HG03108 (cell line): ENCODE results near the gene SLC4A4.

Source experiments
- ATAC-seq: cut with Tn5 transposase; IDR thresholded peaks from one replicate; pipeline ENCODE4 v1.9.1; 2021; ENCODE audit warnings: moderate library complexity; ENCODE audit not compliant: unreplicated experiment

The SLC4A4 gene

DNA sequence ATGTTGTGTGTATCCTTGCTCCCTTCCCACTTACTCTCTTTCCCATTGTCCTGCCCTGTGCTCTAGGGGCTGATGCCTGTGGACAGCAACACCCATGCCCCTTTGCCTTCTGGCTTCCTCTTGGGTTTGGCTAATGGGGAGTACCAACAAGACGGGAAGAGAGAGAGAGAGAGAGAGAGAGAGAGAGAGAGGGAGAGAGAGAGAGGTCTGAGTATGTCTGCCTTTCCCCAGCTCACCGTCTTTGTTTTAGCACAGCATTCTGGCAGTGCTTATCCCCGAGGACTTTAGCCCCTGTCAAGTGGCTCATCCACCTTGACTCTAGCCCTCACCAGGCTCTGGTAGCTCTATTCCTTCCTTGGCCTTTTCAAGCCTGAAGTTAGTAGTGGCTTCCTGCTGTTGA is 128.0 kb downstream of the SLC4A4 start:
- ATAC-seq = no peak

DNA sequence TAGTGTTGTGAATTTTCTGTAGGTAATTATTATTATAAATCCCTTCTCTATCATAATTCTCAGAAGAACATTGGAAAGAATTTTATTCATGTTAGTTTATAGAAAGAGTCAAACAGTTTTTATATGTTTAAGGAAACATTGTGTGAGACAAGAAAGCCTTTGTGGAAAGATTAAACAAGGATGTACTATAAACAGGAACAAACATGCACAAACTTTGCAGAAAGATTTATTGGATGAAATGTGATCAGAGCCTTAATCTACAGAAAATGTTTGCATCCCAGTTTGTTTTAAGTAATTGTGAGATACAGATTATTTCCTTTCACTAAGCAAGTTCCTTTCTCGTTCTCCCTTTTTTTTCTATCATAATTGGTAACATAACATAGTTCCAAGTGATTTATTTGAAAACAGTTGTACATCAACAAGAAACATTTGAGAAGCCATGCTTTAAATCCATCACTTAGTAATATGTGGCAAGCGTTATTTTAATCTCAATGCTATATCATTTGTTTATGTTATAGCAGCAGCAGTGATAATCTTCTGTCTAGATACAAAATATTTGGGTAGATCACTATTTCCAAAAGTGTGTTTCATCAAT is 129.4 kb downstream of the SLC4A4 start:
- ATAC-seq = no peak

DNA sequence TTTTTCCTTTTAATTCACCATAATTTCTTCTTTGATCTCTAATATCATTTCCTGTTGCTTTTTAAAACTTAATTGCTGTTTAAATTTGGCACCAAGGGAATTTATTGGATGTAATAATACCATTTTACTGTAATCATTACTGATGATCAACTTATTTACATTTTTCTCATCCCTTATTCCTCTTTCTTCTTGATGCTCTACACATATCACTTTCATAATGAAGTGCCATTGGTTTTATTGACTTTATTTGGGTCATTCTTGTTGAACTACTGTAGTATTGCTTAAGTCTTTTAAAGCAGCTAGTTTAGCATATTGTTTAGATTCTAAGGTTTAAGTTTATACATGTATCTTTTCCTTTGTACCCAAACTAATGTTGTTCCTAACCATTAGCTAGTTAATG is 130.7 kb downstream of the SLC4A4 start:
- ATAC-seq = no peak

DNA sequence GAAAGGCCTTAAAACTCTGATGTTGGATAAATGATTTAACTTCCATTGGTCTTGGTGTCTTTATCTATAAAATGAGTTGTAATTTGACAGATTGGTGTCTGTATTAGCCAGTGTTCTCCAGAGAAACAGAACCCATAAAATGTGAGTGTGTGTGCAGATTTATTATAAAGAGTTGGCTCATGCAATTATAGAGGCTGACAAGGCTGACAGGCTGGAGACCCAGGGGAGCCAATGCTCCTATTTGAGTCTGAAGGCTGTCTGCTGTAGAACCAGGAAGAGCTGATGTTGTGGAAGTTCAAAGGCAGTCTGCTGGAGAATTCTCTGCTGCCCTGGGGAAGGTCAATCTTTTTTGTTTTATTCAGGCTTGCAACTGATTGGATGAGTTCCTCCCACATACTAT is 131.7 kb downstream of the SLC4A4 start:
- ATAC-seq = no peak

DNA sequence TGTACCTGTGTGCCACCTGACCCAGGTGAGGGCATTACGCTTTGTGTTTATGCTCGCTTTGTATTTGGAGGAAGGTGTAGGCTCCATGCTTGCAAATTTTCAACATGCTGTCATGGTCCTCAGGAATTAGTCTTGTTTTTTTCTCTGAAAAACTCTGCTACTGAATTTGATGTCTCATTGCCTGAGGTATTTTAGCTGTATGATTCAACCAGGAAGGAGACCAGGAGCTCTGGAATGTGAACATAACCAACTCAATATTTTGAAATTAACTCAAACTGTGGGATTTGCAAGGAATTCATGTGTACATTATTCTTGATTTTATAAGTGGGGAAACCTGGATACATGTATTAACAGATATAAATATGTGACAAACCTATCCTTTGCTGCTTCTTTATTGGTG is 134.1 kb downstream of the SLC4A4 start:
- no peak for ATAC-seq

DNA sequence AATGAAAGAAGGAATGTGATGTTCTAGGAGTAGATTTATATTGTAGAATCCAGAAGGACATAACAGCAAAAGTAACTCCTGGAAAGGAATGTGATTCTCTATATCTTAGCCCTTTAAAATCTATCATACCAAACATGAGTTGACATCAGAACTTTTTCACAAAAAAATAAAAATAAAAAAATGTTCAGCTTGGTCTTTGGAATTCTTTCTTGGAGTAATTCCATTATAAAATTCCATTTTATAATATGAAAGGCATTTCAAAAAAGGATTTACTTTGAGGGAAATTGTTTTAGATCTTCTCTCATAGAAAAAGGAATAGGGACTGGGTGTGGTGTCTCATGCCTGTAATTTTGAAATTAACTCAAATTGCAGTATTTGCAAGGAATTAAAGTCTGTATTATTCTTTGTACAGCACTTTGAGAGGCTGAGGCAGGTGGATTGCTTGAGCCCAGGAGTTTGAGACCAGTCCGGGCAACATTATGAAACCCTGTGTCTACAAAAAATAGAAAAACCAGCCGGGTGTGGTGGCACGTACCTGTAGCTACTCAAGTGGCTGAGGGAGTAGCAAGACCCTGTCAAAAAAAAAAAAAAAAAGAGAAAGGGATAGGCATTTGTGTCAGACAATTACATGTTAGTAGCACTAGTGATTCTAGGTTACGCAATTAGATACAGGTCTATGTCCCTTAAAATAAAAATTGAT is 134.9 kb downstream of the SLC4A4 start:
- ATAC-seq = no peak

DNA sequence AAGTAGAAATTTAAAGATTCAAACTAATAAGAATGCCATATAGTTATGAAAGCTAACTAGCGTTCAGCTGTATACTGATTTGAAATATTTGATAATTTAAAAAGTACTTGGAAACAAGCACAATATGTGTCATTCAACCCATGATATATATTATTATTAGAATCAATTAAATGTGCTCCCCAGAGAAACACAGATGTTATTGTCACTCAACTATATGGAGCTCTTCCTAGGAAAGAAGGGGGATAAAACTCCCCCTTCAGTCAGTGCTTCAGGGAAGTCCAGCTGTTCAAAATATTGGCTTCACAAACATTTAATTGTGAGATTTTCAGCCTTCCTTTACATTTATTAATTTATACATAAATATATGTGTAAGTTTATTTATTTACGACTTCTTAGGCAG is 135.9 kb downstream of the SLC4A4 start:
- ATAC-seq = no peak

DNA sequence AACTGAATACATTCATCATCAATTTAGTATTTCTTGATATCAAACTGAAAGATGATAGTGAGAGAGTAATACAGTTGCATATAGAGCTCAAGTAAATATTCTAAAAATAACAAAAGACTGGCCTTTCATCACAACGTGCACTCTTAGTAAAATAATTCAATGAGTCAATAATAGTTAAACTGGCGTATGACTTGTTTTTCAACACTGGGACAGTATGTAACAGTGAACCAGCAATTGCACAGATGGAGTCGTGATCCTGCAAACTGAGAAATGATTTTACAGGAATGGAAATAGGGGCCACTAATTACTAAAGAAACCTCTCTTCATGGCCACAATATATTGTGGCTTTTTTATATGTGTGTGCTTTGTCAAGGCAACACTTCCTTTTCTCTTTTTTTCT is 137.4 kb downstream of the SLC4A4 start:
- ATAC-seq = no peak

DNA sequence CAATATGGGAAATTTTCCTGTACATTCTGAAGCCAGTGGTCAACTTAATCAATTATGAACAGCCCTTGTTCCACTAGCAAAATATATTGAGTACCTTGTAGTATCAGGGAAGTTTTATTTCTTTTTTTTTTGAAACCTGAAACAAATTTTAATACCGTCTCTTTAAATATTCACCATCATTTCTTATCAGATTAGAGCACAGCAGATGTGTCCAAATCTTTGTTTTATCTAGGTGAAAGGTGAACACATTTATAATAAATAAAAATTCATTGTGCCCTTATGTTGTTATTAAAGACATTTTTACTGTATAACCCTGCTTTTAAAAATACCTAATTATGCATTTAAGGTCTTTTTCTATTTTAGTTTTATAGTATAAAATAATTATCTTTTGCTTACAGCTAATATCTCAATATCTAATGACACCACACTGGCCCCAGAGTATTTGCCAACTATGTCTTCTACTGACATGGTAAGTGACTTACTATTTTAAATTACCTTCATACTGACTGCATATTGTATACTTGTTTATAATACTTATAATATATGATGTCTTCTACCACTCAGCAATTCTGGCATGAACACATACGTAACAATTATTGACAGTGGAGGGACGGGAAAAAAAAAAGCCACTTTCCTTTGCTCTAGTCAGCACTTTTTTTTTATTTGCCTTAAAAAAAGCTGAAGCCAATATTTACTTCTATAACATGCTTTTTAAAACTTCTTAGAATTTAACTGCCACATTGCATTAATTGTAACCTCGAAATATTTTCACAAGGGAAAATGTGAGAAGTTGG is 147.9 kb downstream of the SLC4A4 start:
- no peak for ATAC-seq

DNA sequence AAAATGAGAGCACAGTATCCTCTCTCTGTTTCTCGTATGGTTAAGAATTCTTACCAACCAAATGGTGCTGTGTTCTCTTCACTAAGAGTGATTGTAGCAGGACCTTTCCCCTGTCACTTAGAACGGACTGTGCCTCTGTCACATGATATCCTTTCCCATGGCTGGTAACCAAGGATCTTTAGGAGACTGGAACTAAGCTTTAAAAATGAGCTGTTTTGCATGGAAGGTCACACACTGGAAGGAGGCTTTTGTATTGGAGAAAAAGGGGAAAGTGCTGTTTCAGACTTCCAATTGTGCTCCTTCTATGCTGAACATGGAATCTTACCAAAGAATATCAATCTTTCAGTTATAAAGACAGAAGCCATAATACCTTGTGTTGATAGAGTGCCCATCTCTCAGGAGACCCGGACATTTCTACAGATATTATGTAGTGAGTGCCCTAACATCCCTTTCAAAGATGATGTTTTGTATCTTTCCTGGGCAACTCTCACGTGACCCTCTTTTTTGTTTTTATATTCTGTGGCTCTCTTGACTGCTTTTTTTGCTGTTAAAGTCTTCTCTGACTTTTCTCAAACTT is 148.6 kb downstream of the SLC4A4 start:
- no peak for ATAC-seq

DNA sequence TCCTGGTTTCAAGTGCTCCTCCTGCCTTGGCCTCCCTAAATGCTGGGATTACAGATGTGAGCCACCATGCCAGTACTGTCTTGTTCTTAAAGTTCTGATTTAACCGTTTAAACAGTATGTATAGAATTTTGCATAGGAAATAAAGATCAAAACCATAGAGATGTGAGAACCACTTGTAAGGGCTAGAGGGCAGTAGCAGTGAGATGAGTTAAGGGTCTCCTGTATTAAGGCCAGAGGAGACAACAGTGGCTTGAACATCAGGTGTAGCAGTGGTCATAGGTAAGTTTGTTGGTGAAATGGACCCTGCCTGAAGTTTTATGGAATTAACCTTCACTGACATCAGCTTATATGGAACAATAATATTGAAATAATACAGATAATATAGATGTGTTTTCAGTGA is 155.7 kb downstream of the SLC4A4 start:
- ATAC-seq = no peak

DNA sequence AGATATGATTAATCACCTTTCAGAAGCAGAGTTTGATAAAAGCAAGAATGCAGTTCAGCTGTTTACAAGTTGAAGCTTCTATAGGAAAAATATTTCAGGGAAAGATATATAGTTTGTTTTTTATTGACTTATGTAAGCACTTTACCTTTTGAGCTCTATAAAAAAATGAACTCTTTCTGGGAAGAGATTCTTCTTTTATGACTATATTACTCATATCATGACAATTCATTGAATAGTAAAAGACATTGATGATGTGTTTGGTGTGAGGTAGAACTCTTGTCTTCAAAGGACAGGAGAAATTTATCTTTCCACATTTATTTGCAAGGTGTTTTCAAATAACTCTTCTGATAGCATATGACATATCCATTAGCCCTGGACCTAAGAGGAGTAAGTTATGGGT is 156.6 kb downstream of the SLC4A4 start:
- no peak for ATAC-seq

DNA sequence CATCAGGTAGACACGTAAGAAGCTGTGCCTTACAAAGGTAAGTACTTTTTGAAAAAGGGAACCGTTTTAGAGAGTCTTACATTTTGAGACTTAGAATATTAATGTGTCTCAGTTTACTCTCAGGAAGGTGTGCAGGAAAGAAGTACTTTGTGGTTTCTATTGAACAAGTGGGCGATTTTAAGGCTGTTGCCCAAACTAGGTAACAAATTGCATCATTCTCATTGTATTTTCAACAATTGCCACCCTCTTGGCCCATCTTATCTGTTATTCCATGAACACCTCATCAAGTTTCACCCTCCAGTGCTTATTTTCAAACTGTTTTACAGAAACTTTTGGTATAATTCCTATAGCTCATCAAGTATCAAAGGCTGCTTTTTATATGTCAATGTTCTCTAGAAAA is 158.3 kb downstream of the SLC4A4 start:
- ATAC-seq = no peak

DNA sequence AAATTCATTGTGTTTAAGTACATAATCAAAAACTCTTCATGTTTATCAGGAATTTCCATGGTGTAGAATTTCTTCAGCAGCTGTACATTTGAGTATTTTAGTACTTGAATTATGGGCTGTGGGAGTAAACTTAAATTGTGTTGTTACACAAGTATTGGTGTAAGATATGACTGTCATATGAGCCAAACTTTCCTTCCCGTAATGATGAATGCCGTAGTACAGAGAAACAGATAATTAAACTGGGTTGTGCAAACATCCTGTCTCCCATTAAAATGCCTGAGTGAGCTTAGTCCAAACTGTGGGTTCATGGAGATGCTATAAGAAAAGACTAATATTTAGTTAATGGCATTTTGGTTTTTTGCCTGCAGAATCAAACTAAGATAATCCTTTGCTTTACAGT is 159.2 kb downstream of the SLC4A4 start:
- ATAC-seq = no peak

DNA sequence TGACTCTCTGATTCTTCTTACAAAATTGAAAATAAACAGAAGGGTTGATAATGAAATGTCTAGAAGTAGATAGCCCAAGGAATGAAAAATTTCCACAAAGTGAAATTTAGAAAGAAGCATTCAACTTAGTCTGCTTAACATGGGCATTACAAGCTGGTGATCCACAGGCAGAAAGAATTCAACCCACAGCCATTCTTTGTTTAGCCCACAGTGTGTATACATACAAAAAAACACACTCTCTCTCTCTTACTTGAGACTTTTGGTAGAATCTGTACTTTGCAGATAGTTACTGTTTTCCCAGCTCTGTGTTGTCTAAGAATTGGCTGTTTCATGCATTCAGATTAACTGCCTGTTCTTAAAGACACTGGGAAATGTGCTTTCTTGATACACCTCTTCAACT is 159.8 kb downstream of the SLC4A4 start:
- no peak for ATAC-seq

DNA sequence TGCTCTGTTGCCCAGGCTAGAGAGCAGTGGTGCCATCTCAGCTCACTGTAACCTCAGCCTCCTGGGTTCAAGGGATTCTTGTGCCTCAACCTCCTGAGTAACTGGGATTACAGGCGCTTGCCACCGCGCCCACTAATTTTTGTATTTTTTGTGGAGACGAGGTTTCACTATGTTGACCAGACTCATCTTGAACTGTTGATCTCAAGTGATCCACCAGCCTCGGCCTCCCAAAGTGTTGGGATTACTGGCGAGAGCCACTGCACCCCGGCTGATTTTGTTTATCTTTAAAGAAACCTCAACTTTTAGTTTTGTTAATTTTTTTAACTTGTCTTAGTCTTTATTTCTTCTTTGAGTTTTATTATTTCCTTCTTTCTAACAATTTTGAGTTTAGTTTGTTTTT is 163.2 kb downstream of the SLC4A4 start:
- no peak for ATAC-seq

DNA sequence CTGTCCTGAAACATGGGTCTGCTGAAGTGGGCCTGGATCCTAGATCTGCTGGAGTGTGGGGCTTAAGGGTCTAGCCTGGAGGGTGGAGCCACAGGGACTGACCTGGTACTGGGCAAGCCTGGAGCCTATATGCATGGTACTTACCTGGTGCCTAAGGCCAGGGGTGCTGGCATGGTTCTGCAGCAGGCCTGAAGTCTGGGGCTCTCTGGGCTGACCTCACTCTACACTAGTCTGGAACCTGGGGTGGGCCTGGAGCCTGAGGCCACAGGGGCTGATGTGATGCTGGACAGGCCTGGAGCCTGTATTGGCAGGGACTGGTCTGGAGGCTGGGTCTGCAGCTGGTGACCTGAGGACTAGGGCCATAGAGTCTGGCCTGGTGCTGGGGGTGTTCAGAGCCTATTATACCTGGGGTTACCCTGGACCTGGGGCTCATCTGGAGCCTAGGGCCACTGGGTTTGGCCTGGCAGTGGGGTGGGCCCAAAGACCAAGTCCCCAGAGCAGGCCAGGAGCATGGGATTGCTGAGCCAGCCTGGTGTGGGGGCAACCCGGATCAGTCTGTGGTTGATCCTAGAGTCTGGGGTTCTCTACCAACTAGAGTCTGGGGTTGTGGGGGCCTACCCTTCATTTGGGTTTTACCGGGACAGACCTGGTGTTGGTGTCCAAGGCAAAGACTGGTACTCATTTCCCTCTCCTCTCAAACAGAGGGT is 179.6 kb downstream of the SLC4A4 start:
- ATAC-seq = no peak

DNA sequence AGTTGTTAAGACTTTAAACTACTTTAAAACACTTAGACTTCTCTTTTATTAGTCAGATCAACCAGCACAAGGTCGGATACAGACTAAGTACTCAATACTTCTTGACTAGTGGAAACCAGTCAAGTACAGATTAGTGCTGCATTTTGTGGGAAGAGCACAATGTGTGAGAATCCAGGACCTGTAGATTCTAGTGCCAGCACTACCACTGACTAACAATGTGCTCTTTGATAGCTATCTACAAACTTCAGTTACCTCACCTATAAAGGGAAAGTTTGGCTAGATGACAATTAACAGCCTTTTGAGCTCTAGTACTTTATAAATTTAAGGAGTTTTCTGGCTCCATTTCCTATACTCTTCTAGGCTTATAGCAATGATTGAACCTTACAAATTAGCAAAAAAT is 181.5 kb downstream of the SLC4A4 start:
- no peak for ATAC-seq

DNA sequence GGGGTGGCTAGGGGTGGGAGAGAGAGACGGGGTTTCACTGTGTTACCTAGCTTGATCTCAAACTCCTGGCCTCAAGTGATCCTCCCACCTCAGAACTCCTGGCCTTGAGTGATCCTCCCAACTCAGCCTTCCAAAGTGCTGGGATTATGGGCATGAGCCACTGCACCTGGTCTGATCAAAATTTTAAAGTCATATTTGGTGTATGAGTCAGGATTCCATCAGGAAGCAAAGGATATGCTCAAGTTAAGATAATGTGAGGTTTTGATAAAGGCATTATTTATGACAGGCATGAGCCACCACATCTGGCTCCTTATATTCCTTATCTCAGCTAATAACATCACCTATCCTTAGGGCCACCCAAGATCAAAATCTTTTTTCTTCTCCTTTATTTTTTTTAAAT is 182.0 kb downstream of the SLC4A4 start:
- no peak for ATAC-seq

DNA sequence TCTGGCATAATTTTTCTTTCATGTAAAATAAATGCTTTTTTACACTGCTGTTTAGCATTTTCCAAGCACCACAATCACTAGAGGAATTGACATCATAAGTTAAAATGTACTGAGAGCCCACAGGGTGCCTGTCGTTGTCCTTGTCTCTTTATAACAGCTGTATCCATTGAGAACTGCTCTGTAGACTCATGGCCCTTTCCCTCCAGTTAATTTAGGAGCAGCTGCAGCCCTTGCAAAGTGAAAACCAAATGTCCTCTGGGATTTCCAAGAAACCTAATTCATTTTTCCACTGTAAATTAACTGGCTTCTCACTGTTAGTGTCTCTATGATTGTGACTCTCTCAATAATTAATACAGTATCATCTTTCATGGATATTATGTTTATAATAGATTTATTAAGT is 185.9 kb downstream of the SLC4A4 start:
- no peak for ATAC-seq

DNA sequence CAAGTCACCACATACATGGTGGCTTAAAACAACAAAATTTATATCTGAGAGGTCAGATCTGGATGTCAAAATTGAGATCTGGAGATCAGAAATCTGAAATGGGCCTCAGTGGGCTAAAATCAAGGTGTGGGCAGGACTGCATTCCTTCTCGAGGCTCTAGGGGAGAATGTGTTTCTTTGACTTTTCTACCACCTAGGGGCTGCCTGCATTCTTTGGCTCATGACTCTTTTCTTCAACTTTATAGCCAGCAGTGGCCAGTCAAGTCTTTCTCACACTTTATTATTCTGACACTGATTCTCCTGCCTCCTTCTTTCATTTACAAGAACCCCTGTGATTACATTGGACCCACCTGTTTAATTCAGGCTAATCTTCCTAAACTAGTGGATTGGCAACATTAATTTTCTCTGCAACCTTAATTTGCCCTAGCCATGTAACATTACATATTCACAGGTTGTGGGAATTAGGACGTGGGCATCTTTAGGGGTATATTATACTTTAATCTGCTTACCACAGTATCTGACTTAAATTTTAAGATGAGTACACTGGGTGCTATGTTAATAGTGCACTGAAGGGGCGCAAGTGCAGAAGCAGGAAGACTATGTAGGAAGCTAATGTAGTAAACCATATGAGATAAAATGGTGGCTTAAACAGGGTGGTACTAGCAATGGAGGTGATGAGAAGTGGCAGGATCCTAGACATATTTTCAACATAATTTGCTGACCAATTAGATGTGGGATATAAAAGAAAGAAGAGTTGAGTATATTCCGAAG is 188.0 kb downstream of the SLC4A4 start:
- ATAC-seq = no peak
